ENCODE results near the gene CRABP2.

DNA sequence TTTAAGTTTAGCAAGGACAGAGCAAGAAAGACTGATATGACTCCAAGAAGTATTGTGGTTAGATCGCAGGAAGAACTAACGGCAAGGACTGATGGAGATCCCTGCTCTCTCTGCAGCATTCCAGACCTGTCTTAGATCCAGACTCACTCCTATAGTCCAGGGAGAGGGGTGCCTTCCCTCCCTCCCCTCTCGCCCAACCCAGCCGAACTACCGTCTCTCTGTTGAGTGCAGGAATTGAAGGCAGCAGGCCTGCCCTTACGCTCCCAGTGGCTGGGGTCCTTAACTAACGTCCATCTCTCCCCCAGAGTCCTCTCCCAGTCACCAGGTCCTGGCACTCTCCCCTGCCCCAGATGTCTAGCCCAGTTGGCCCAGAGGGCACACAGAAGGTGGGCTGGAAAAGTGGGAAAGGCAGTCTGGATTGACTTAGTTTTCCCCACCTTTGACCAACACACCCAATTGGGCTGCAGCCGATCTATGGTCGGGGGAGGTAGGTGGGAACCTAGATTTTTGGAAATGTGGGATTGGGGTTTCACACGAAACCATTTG, 1.1 kb downstream of the CRABP2 start:
- no peak for TF ChIP-seq NRF1 (IDR thresholded peaks at IDR 0.05; ENCODE audit: low read depth, low read length)
- TF ChIP-seq YY1 (IDR thresholded peaks at IDR 0.05; ENCODE audit: low read depth), result no peak
- no peak for TF ChIP-seq POLR2AphosphoS5 (IDR thresholded peaks at IDR 0.05; ENCODE audit: low read depth, low read length)
- peak in 1 of 2 experiments; percentile 71; a peak in 1 of 4 replicates for TF ChIP-seq EP300 (IDR thresholded peaks at IDR 0.05; ENCODE audit: borderline replicate concordance in 1 of 2, low read depth in 1 of 2, low read length in 1 of 2)
- TF ChIP-seq SIN3A (IDR thresholded peaks at IDR 0.05; ENCODE audit: borderline replicate concordance, low read depth, low read length), result no peak
- TF ChIP-seq, protein P1, sequence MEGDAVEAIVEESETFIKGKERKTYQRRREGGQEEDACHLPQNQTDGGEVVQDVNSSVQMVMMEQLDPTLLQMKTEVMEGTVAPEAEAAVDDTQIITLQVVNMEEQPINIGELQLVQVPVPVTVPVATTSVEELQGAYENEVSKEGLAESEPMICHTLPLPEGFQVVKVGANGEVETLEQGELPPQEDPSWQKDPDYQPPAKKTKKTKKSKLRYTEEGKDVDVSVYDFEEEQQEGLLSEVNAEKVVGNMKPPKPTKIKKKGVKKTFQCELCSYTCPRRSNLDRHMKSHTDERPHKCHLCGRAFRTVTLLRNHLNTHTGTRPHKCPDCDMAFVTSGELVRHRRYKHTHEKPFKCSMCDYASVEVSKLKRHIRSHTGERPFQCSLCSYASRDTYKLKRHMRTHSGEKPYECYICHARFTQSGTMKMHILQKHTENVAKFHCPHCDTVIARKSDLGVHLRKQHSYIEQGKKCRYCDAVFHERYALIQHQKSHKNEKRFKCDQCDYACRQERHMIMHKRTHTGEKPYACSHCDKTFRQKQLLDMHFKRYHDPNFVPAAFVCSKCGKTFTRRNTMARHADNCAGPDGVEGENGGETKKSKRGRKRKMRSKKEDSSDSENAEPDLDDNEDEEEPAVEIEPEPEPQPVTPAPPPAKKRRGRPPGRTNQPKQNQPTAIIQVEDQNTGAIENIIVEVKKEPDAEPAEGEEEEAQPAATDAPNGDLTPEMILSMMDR (IDR thresholded peaks at IDR 0.05), result no peak
- TF ChIP-seq, protein P2, sequence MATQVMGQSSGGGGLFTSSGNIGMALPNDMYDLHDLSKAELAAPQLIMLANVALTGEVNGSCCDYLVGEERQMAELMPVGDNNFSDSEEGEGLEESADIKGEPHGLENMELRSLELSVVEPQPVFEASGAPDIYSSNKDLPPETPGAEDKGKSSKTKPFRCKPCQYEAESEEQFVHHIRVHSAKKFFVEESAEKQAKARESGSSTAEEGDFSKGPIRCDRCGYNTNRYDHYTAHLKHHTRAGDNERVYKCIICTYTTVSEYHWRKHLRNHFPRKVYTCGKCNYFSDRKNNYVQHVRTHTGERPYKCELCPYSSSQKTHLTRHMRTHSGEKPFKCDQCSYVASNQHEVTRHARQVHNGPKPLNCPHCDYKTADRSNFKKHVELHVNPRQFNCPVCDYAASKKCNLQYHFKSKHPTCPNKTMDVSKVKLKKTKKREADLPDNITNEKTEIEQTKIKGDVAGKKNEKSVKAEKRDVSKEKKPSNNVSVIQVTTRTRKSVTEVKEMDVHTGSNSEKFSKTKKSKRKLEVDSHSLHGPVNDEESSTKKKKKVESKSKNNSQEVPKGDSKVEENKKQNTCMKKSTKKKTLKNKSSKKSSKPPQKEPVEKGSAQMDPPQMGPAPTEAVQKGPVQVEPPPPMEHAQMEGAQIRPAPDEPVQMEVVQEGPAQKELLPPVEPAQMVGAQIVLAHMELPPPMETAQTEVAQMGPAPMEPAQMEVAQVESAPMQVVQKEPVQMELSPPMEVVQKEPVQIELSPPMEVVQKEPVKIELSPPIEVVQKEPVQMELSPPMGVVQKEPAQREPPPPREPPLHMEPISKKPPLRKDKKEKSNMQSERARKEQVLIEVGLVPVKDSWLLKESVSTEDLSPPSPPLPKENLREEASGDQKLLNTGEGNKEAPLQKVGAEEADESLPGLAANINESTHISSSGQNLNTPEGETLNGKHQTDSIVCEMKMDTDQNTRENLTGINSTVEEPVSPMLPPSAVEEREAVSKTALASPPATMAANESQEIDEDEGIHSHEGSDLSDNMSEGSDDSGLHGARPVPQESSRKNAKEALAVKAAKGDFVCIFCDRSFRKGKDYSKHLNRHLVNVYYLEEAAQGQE (IDR thresholded peaks at IDR 0.05; ENCODE audit: low read depth, low read length), result no peak
- 0 out of 2 replicates have a peak, but pooled peaks have one; percentile 13 for TF ChIP-seq RAD21 (IDR thresholded peaks at IDR 0.05; ENCODE audit: low read length)
- no peak for TF ChIP-seq TAF1 (IDR thresholded peaks at IDR 0.05; ENCODE audit: borderline replicate concordance, low read depth, low read length)
- TF ChIP-seq TCF12 (IDR thresholded peaks at IDR 0.05), result no peak
- no peak for TF ChIP-seq EZH2phosphoT487 (IDR thresholded peaks at IDR 0.05; ENCODE audit: borderline replicate concordance, low read depth)
- TF ChIP-seq, protein P3, sequence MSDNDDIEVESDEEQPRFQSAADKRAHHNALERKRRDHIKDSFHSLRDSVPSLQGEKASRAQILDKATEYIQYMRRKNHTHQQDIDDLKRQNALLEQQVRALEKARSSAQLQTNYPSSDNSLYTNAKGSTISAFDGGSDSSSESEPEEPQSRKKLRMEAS (IDR thresholded peaks at IDR 0.05; ENCODE audit: low read depth), result no peak
- TF ChIP-seq, protein P4, sequence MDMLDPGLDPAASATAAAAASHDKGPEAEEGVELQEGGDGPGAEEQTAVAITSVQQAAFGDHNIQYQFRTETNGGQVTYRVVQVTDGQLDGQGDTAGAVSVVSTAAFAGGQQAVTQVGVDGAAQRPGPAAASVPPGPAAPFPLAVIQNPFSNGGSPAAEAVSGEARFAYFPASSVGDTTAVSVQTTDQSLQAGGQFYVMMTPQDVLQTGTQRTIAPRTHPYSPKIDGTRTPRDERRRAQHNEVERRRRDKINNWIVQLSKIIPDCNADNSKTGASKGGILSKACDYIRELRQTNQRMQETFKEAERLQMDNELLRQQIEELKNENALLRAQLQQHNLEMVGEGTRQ (IDR thresholded peaks at IDR 0.05; ENCODE audit: borderline replicate concordance, low read depth, low read length), result no peak

All from SK-N-SH (cell line).